OCI-LY1 (cell line): ENCODE results near the gene AGAP1.
"Not testable (repeated sequence)": the region's sequence is repeated elsewhere in the genome, so short reads cannot be mapped to it uniquely, and the experiment has no call there.

ENCODE experiments used
- CTCF ChIP-seq: fragments of 200-600 bp; sonication (generic), shearing (Covaris generic); IDR thresholded peaks from 2 replicates; pipeline ENCODE4 v1.5.1; 2017; ENCODE audit warnings: mild to moderate bottlenecking, antibody characterized with exemption, low read length, moderate library complexity, mixed read lengths
- EZH2 ChIP-seq: fragments of 200-600 bp; sonication (generic), shearing (Covaris generic); IDR thresholded peaks from 2 replicates; pipeline ENCODE4 v1.8.0; 2017; ENCODE audit warnings: borderline replicate concordance, mixed run types, mild to moderate bottlenecking, antibody characterized with exemption, low read length, moderate library complexity, mixed read lengths

- not testable (repeated sequence) for TF ChIP-seq CTCF, EZH2
These were observed 270.6 kb downstream of the AGAP1 start for GRCh38 chr2:235764478-235764877.
